GM23338 (cell line): ENCODE data around the gene SPAG16. TPM values are rescaled to one million over a fixed set of nuclear protein-coding genes. Genes with fewer than 3 reads are reported as not detected.

Experiments used
- ATAC-seq: fragments of 200-7000 bp; cut with Tn5 transposase; 3 replicates; pipeline ENCODE4 v1.9.1; 2020
- DNase-seq: peaks from one replicate; pipeline ENCODE4 v3.0.0-alpha.2; 2015; ENCODE audit warnings: low spot score
- H2AFZ ChIP-seq: fragments of 200-600 bp; sonication (generic); 2 replicates; pipeline ENCODE4 v1.8.0; 2016; ENCODE audit warnings: antibody characterized with exemption, mild to moderate bottlenecking, moderate library complexity
- H3F3A ChIP-seq: fragments of 200-600 bp; sonication (generic); replicated peaks from 2 replicates; pipeline ENCODE4 v1.8.0; 2017; ENCODE audit warnings: antibody characterized with exemption, mixed run types, low read depth
- H3K27ac ChIP-seq: fragments of 200-600 bp; sonication (generic); 2 replicates; pipeline ENCODE4 v1.6.1; 2016; ENCODE audit warnings: low read depth
- H3K27me3 ChIP-seq: fragments of 200-600 bp; sonication (generic); 2 replicates; pipeline ENCODE4 v1.8.0; 2016; ENCODE audit warnings: mild to moderate bottlenecking, mixed run types, moderate library complexity; ENCODE audit not compliant: insufficient read depth
- H3K36me3 ChIP-seq: fragments of 200-600 bp; sonication (generic); 2 replicates; pipeline ENCODE4 v1.8.0; 2016; ENCODE audit warnings: mild to moderate bottlenecking; ENCODE audit not compliant: insufficient read depth
- H3K4me1 ChIP-seq: fragments of 200-600 bp; sonication (generic); 2 replicates; pipeline ENCODE4 v1.8.0; 2016; ENCODE audit warnings: mild to moderate bottlenecking, moderate library complexity; ENCODE audit not compliant: insufficient read depth
- H3K4me2 ChIP-seq: fragments of 200-600 bp; sonication (generic); 2 replicates; pipeline ENCODE4 v1.7.1; 2017; ENCODE audit warnings: mixed run types
- H3K4me3 ChIP-seq: fragments of 200-600 bp; sonication (generic); 2 replicates; pipeline ENCODE4 v1.6.1; 2016; ENCODE audit warnings: mixed run types
- H3K79me2 ChIP-seq: fragments of 200-600 bp; sonication (generic); replicated peaks from 2 replicates; pipeline ENCODE4 v1.8.0; 2017; ENCODE audit warnings: mild to moderate bottlenecking; ENCODE audit not compliant: insufficient read depth
- H3K9me2 ChIP-seq: fragments of 200-600 bp; sonication (generic); 2 replicates; pipeline ENCODE4 v1.8.0; 2017; ENCODE audit not compliant: insufficient read depth
- H4K20me1 ChIP-seq: fragments of 200-600 bp; sonication (generic); replicated peaks from 2 replicates; pipeline ENCODE4 v1.8.0; 2017; ENCODE audit warnings: mild to moderate bottlenecking; ENCODE audit not compliant: insufficient read depth
- H3K27ac Mint-ChIP-seq: 2 replicates; pipeline ENCODE4 v1.8.0; 2020; ENCODE audit warnings: inconsistent platforms, mild to moderate bottlenecking, moderate library complexity, mixed read lengths
- H3K27me3 Mint-ChIP-seq: 3 replicates; pipeline ENCODE4 v1.8.0; 2022; ENCODE audit warnings: low read depth, mild to moderate bottlenecking, moderate library complexity, mixed read lengths, inconsistent platforms; ENCODE audit not compliant: insufficient read depth, poor library complexity
- H3K36me3 Mint-ChIP-seq: 3 replicates; pipeline ENCODE4 v1.8.0; 2021; ENCODE audit warnings: low read depth, mild to moderate bottlenecking, inconsistent platforms, moderate library complexity, mixed read lengths
- H3K4me1 Mint-ChIP-seq: 3 replicates; pipeline ENCODE4 v1.8.0; 2020; ENCODE audit warnings: mild to moderate bottlenecking, inconsistent platforms, mixed read lengths
- H3K4me3 Mint-ChIP-seq: 3 replicates; pipeline ENCODE4 v1.8.0; 2021; ENCODE audit warnings: moderate library complexity, mild to moderate bottlenecking, inconsistent platforms, mixed read lengths
- H3K9me3 Mint-ChIP-seq: 3 replicates; pipeline ENCODE4 v1.8.0; 2020; ENCODE audit warnings: moderate library complexity, mild to moderate bottlenecking, inconsistent platforms, mixed read lengths
- CREB1 ChIP-seq: fragments of 250-450 bp; sonication (Bioruptor Pico); IDR thresholded peaks from 2 replicates; pipeline ENCODE4 v1.5.0; 2020; ENCODE audit warnings: low read depth, mild to moderate bottlenecking, moderate library complexity
- EZH2 ChIP-seq: fragments of 200-600 bp; sonication (generic); IDR thresholded peaks from one replicate; pipeline ENCODE4 v1.8.0; 2017; ENCODE audit warnings: antibody characterized with exemption, mild to moderate bottlenecking, low read depth; ENCODE audit not compliant: unreplicated experiment
- EZH2phosphoT487 ChIP-seq: fragments of 200-600 bp; sonication (generic); IDR thresholded peaks from one replicate; pipeline ENCODE4 v1.8.1; 2018; ENCODE audit warnings: antibody characterized with exemption; ENCODE audit not compliant: unreplicated experiment
- JUNB ChIP-seq: IDR thresholded peaks from one replicate; pipeline ENCODE4 v1.6.1; 2016; ENCODE audit warnings: antibody characterized with exemption; ENCODE audit not compliant: unreplicated experiment
- NANOG ChIP-seq: IDR thresholded peaks from 2 replicates; pipeline ENCODE4 v1.6.1; 2016; ENCODE audit warnings: antibody characterized with exemption, borderline replicate concordance
- POLR2AphosphoS5 ChIP-seq: IDR thresholded peaks from 2 replicates; pipeline ENCODE4 v1.6.1; 2016; ENCODE audit warnings: antibody characterized with exemption, low read depth
- STAT1 ChIP-seq: IDR thresholded peaks from one replicate; pipeline ENCODE4 v1.6.1; 2016; ENCODE audit warnings: antibody characterized with exemption; ENCODE audit not compliant: unreplicated experiment
- ZNF114 ChIP-seq: fragments of 250-450 bp; sonication (Bioruptor Pico); IDR thresholded peaks from 2 replicates; pipeline ENCODE4 v1.5.0; 2020; ENCODE audit warnings: mild to moderate bottlenecking, moderate library complexity
- ZNF331 ChIP-seq: fragments of 250-450 bp; sonication (Bioruptor Pico); IDR thresholded peaks from 2 replicates; pipeline ENCODE4 v1.5.0; 2020; ENCODE audit warnings: low read depth, mild to moderate bottlenecking, moderate library complexity
- polyA plus RNA-seq: library from polyadenylated mRNA; unstranded; fragments of >200 nt; fragmentation: Nextera tagmentation; extraction: Ambion mirVana; gene quantifications from 2 replicates; pipeline ENCODE4 v1.2.1, GENCODE V29; 2016
- total RNA-seq: library from RNA; depleted of rRNA; stranded (reverse); fragments of >200 nt; shearing (Covaris generic); gene quantifications from 2 replicates; pipeline ENCODE4 v1.2.3, GENCODE V29; 2014
- TF ChIP-seq, protein P1 (sequence below): fragments of 250-450 bp; sonication (Bioruptor Pico); IDR thresholded peaks from 2 replicates; pipeline ENCODE4 v1.5.0; 2020; ENCODE audit warnings: mild to moderate bottlenecking, moderate library complexity
- TF ChIP-seq, protein P2 (sequence below): IDR thresholded peaks from one replicate; pipeline ENCODE4 v1.6.1; 2018; ENCODE audit warnings: antibody characterized with exemption; ENCODE audit not compliant: unreplicated experiment
- TF ChIP-seq, protein P3 (sequence below), 2 experiments: fragments of 200-600 bp in 1 of 2; sonication (generic) in 1 of 2; conservative IDR thresholded peaks; 2 replicates each; pipeline versions ENCODE4 v1.5.1 to v1.6.1; 2016 to 2017; ENCODE audit warnings: antibody characterized with exemption in 2 of 2, low read depth in 2 of 2, mild to moderate bottlenecking in 2 of 2, moderate library complexity in 1 of 2
- TF ChIP-seq, protein P4 (sequence below): IDR thresholded peaks from 2 replicates; pipeline ENCODE4 v1.6.1; 2016; ENCODE audit warnings: antibody characterized with exemption

The SPAG16 gene
- total and polyA plus RNA-seq, 2 experiments from 2014 or later, result 19.7 to 47.8 TPM

DNA sequence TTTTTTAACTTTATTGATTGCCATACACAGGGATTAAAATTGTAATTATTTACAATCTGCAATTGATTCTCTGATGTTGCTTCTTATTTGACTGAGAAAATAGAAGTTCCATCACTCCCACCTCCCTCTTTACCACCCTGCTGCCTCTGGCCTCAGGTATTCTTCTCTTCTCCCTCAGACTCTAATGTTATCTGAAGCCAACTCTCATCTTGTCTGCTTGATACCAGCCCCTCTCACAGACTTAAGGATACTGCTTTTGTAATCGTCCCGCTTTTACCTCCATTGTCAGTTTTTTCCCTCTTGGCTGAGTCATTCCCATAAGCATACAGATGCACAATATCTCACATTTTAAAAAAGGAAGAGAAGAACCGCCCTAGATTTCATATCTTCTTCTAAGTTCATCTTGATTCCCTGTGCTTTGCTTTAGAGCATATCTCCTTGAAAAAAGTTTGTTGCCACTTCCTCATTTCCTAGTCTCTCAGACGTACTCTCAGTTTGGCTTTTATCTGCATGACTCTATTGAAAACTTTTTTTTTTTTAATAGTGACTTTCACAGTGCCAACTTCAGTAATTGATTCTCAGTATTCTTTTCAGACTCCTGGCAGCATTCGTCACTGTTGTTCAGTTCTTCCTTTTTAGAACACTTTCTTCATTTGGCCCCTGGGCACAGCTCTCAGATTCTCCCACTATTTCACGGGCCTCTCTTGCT is 31.1 kb downstream of the SPAG16 start:
- Histone ChIP-seq H3K9me2 (no peaks in the 10 kb centered on the region), H3K36me3 (no peaks in the 10 kb centered on the region), H3K4me3 (no peak overlapping the region), H2AFZ (no peak overlapping the region), H3K4me1 (no peaks in the 10 kb centered on the region), H3K79me2 (no peaks in the 10 kb centered on the region), H4K20me1 (no peaks in the 10 kb centered on the region), H3F3A (no peaks in the 10 kb centered on the region), H3K4me2 (no peak overlapping the region), H3K27ac (no peak overlapping the region), H3K27me3 (no peaks in the 10 kb centered on the region)
- H3K27ac Mint-ChIP-seq, result no peak overlapping the region
- TF ChIP-seq POLR2AphosphoS5 (no peak), ZNF331 (CRISPR knock-in tag) (no peak), STAT1 (no peak), ZNF114 (CRISPR knock-in tag) (no peak), EZH2phosphoT487 (no peak), NANOG (no peak), EZH2 (no peak), JUNB (no peak), CREB1 (no peak)
- TF ChIP-seq, protein P1, sequence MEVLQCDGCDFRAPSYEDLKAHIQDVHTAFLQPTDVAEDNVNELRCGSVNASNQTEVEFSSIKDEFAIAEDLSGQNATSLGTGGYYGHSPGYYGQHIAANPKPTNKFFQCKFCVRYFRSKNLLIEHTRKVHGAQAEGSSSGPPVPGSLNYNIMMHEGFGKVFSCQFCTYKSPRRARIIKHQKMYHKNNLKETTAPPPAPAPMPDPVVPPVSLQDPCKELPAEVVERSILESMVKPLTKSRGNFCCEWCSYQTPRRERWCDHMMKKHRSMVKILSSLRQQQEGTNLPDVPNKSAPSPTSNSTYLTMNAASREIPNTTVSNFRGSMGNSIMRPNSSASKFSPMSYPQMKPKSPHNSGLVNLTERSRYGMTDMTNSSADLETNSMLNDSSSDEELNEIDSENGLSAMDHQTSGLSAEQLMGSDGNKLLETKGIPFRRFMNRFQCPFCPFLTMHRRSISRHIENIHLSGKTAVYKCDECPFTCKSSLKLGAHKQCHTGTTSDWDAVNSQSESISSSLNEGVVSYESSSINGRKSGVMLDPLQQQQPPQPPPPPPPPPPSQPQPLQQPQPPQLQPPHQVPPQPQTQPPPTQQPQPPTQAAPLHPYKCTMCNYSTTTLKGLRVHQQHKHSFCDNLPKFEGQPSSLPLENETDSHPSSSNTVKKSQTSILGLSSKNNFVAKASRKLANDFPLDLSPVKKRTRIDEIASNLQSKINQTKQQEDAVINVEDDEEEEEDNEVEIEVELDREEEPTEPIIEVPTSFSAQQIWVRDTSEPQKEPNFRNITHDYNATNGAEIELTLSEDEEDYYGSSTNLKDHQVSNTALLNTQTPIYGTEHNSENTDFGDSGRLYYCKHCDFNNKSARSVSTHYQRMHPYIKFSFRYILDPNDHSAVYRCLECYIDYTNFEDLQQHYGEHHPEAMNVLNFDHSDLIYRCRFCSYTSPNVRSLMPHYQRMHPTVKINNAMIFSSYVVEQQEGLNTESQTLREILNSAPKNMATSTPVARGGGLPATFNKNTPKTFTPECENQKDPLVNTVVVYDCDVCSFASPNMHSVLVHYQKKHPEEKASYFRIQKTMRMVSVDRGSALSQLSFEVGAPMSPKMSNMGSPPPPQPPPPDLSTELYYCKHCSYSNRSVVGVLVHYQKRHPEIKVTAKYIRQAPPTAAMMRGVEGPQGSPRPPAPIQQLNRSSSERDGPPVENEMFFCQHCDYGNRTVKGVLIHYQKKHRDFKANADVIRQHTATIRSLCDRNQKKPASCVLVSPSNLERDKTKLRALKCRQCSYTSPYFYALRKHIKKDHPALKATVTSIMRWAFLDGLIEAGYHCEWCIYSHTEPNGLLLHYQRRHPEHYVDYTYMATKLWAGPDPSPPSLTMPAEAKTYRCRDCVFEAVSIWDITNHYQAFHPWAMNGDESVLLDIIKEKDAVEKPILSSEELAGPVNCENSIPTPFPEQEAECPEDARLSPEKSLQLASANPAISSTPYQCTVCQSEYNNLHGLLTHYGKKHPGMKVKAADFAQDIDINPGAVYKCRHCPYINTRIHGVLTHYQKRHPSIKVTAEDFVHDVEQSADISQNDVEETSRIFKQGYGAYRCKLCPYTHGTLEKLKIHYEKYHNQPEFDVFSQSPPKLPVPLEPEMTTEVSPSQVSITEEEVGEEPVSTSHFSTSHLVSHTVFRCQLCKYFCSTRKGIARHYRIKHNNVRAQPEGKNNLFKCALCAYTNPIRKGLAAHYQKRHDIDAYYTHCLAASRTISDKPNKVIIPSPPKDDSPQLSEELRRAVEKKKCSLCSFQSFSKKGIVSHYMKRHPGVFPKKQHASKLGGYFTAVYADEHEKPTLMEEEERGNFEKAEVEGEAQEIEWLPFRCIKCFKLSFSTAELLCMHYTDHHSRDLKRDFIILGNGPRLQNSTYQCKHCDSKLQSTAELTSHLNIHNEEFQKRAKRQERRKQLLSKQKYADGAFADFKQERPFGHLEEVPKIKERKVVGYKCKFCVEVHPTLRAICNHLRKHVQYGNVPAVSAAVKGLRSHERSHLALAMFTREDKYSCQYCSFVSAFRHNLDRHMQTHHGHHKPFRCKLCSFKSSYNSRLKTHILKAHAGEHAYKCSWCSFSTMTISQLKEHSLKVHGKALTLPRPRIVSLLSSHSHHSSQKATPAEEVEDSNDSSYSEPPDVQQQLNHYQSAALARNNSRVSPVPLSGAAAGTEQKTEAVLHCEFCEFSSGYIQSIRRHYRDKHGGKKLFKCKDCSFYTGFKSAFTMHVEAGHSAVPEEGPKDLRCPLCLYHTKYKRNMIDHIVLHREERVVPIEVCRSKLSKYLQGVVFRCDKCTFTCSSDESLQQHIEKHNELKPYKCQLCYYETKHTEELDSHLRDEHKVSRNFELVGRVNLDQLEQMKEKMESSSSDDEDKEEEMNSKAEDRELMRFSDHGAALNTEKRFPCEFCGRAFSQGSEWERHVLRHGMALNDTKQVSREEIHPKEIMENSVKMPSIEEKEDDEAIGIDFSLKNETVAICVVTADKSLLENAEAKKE, result no peak
- TF ChIP-seq, protein P2, sequence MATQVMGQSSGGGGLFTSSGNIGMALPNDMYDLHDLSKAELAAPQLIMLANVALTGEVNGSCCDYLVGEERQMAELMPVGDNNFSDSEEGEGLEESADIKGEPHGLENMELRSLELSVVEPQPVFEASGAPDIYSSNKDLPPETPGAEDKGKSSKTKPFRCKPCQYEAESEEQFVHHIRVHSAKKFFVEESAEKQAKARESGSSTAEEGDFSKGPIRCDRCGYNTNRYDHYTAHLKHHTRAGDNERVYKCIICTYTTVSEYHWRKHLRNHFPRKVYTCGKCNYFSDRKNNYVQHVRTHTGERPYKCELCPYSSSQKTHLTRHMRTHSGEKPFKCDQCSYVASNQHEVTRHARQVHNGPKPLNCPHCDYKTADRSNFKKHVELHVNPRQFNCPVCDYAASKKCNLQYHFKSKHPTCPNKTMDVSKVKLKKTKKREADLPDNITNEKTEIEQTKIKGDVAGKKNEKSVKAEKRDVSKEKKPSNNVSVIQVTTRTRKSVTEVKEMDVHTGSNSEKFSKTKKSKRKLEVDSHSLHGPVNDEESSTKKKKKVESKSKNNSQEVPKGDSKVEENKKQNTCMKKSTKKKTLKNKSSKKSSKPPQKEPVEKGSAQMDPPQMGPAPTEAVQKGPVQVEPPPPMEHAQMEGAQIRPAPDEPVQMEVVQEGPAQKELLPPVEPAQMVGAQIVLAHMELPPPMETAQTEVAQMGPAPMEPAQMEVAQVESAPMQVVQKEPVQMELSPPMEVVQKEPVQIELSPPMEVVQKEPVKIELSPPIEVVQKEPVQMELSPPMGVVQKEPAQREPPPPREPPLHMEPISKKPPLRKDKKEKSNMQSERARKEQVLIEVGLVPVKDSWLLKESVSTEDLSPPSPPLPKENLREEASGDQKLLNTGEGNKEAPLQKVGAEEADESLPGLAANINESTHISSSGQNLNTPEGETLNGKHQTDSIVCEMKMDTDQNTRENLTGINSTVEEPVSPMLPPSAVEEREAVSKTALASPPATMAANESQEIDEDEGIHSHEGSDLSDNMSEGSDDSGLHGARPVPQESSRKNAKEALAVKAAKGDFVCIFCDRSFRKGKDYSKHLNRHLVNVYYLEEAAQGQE, result no peak
- TF ChIP-seq, protein P3, sequence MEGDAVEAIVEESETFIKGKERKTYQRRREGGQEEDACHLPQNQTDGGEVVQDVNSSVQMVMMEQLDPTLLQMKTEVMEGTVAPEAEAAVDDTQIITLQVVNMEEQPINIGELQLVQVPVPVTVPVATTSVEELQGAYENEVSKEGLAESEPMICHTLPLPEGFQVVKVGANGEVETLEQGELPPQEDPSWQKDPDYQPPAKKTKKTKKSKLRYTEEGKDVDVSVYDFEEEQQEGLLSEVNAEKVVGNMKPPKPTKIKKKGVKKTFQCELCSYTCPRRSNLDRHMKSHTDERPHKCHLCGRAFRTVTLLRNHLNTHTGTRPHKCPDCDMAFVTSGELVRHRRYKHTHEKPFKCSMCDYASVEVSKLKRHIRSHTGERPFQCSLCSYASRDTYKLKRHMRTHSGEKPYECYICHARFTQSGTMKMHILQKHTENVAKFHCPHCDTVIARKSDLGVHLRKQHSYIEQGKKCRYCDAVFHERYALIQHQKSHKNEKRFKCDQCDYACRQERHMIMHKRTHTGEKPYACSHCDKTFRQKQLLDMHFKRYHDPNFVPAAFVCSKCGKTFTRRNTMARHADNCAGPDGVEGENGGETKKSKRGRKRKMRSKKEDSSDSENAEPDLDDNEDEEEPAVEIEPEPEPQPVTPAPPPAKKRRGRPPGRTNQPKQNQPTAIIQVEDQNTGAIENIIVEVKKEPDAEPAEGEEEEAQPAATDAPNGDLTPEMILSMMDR (conservative IDR thresholded peaks at IDR 0.05; ENCODE audit: low read depth in 2 of 2), result no peak
- TF ChIP-seq, protein P4, sequence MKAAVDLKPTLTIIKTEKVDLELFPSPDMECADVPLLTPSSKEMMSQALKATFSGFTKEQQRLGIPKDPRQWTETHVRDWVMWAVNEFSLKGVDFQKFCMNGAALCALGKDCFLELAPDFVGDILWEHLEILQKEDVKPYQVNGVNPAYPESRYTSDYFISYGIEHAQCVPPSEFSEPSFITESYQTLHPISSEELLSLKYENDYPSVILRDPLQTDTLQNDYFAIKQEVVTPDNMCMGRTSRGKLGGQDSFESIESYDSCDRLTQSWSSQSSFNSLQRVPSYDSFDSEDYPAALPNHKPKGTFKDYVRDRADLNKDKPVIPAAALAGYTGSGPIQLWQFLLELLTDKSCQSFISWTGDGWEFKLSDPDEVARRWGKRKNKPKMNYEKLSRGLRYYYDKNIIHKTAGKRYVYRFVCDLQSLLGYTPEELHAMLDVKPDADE, result no peak
- no peaks in the 10 kb centered on the region for H3K27me3 Mint-ChIP-seq
- H3K9me3 Mint-ChIP-seq, result no peaks in the 10 kb centered on the region
- no peaks in the 10 kb centered on the region; the same call in 2 of the 3 replicates for H3K4me1 Mint-ChIP-seq
- ATAC-seq, result no peak
- no peak for DNase-seq
- no peak overlapping the region for H3K4me3 Mint-ChIP-seq
- peaks cover 12% of the 10 kb centered on the region; the same call in 2 of the 3 replicates for H3K36me3 Mint-ChIP-seq
